HG02678 (cell line): ENCODE results near the gene RNF19B.
"Not testable (repeated sequence)": the region's sequence is repeated elsewhere in the genome, so short reads cannot be mapped to it uniquely, and the experiment has no call there.

ENCODE experiments used
- ATAC-seq: cut with Tn5 transposase; IDR thresholded peaks from one replicate; pipeline ENCODE4 v1.9.1; 2021; ENCODE audit warnings: mild to moderate bottlenecking, moderate library complexity; ENCODE audit not compliant: unreplicated experiment

The RNF19B gene

GRCh38 chr1:32933742-32934322, 30.8 kb downstream of the RNF19B start:
- ATAC-seq = no peak

GRCh38 chr1:32931760-32932159, 32.8 kb downstream of the RNF19B start:
- no peak for ATAC-seq

GRCh38 chr1:32929366-32929765, 35.2 kb downstream of the RNF19B start:
- no peak for ATAC-seq

GRCh38 chr1:32928715-32929114, 35.9 kb downstream of the RNF19B start:
- no peak for ATAC-seq

GRCh38 chr1:32928285-32928684, 36.3 kb downstream of the RNF19B start:
- no peak for ATAC-seq

- no peak for ATAC-seq
These were observed 37.2 kb downstream of the RNF19B start for GRCh38 chr1:32927441-32927840.

- ATAC-seq = no peak
These were observed 38.0 kb downstream of the RNF19B start for GRCh38 chr1:32926562-32926961.

- no peak for ATAC-seq
These were observed 39.0 kb downstream of the RNF19B start for GRCh38 chr1:32925403-32926162.

- ATAC-seq = no peak
These were observed 39.7 kb downstream of the RNF19B start for GRCh38 chr1:32924881-32925344.

- no peak for ATAC-seq
These were observed 43.8 kb downstream of the RNF19B start for GRCh38 chr1:32920833-32921232.

GRCh38 chr1:32919811-32920733, 44.5 kb downstream of the RNF19B start:
- no peak for ATAC-seq

- ATAC-seq = no peak
These were observed 46.4 kb downstream of the RNF19B start for GRCh38 chr1:32918179-32918578.

GRCh38 chr1:32917521-32917920, 47.1 kb downstream of the RNF19B start:
- no peak for ATAC-seq

- ATAC-seq = no peak
These were observed 48.6 kb downstream of the RNF19B start for GRCh38 chr1:32915766-32916706.

GRCh38 chr1:32910319-32910718, 54.3 kb downstream of the RNF19B start:
- no peak for ATAC-seq

GRCh38 chr1:32907435-32907834, 57.2 kb downstream of the RNF19B start:
- ATAC-seq = no peak

- no peak for ATAC-seq
These were observed 58.0 kb downstream of the RNF19B start for GRCh38 chr1:32906654-32907053.

GRCh38 chr1:32905588-32905987, 59.0 kb downstream of the RNF19B start:
- not testable (repeated sequence) for ATAC-seq

- ATAC-seq = no peak
These were observed 59.8 kb downstream of the RNF19B start for GRCh38 chr1:32904797-32905196.
